ENCODE measurements around the gene STK25. TPM values are rescaled to one million over a fixed set of nuclear protein-coding genes. Genes with fewer than 3 reads are reported as not detected.

STK25 gene
- total and polyA plus RNA-seq, 2 of the 8 experiments (the other 6 are each of a cell fraction or from before 2014, with no cell fraction given) = 159 to 546 TPM

DNA sequence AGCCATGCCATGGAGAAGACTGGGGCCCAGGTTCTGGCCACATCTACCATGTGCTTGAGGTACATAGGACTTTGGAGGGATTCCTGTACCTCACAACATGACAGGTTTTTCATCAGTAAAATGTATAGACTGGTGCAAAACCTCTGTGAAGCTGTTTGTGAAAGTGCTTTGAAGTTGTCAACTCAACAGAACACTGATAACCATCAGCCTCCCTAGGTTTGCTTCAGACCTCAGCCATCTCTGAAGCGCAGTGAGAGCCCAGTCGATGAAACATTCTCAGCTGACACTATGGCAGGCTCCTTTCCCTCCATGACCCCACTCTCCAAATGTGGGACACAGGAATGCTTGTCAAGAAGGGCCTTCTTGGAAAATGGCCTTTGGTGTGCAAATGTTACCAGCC lies 38.6 kb downstream of the STK25 start:
- no peak for FAIRE-seq

More for the DNA sequence above, 38.6 kb downstream of the STK25 start:
- H2BK15ac ChIP-seq (ENCODE audit: low read length) = no peak overlapping the region
- H3K4me3 ChIP-seq (ENCODE audit: extremely low read depth in 1 of 4, insufficient read depth in 2 of 4, low read depth in 3 of 4, low read length in 4 of 4) = no peak overlapping the region
- no peaks in the 10 kb centered on the region for H3K23me2 ChIP-seq (ENCODE audit: low read depth, low read length)
- 96% methylated on average over 2 of the region's 2 CpGs; no CpG with 5 or more reads in 1 of the 2 experiments for WGBS, 2 experiments (ENCODE audit: extremely low coverage in 1 of 2, insufficient coverage in 1 of 2, insufficient read length in 1 of 2, insufficient replicate concordance in 2 of 2, low coverage in 1 of 2, low lambda C conversion rate in 2 of 2, missing lambda C conversion rate in 1 of 2)
- ChIA-PET POLR2A (ENCODE audit: partially characterized antibody) (no interaction called here), CTCF (ENCODE audit: partially characterized antibody) (no interaction called here)
- H3K27me3 ChIP-seq (replicated peaks in 1 of 4; ENCODE audit: control insufficient read depth in 3 of 4, extremely low read depth in 1 of 4, insufficient read depth in 3 of 4, low read length in 3 of 4) = no peaks in the 10 kb centered on the region
- no peak overlapping the region for H3K23ac ChIP-seq (ENCODE audit: insufficient read length)
- H2BK12ac ChIP-seq (ENCODE audit: low read depth, low read length) = no peak overlapping the region
- no peak overlapping the region for H3K9ac ChIP-seq (replicated peaks in 1 of 4; ENCODE audit: extremely low read depth in 1 of 4, low read depth in 3 of 4, low read length in 3 of 4)
- no peak overlapping the region for H3K4ac ChIP-seq (replicated peaks; ENCODE audit: insufficient read length, low read depth, low read length)
- no peak overlapping the region for H4K5ac ChIP-seq (ENCODE audit: insufficient read length, low read depth, low read length)
- no peaks in the 10 kb centered on the region for H3K79me1 ChIP-seq (ENCODE audit: low read depth, low read length)
- no peaks in the 10 kb centered on the region for H3K4me1 ChIP-seq (replicated peaks in 1 of 4; ENCODE audit: control insufficient read depth in 3 of 4, insufficient read depth in 4 of 4, low read length in 3 of 4)
- no peak overlapping the region for H4K91ac ChIP-seq (replicated peaks; ENCODE audit: insufficient read length, low read length)
- no peak overlapping the region for H3K27ac ChIP-seq (ENCODE audit: low read depth, low read length)
- no peak overlapping the region for H2AFZ ChIP-seq (ENCODE audit: low read length)
- DNase-seq (ENCODE audit: low read depth in 1 of 2, low spot score in 2 of 2) = no peak
- no peak overlapping the region for H3K14ac ChIP-seq (ENCODE audit: insufficient read length)
- TF ChIP-seq SIRT6 (IDR thresholded peaks at IDR 0.05; ENCODE audit: low read length) (no peak), SIX5 (IDR thresholded peaks at IDR 0.05; ENCODE audit: low read depth, low read length) (no peak), RAD21 (IDR thresholded peaks at IDR 0.05 in 1 of 2, conservative IDR thresholded peaks at IDR 0.05 in 1 of 2; ENCODE audit: low read depth in 2 of 2, low read length in 2 of 2) (no peak), ASH2L (IDR thresholded peaks at IDR 0.05; ENCODE audit: low read length) (no peak), ZNF274 (IDR thresholded peaks at IDR 0.05; ENCODE audit: borderline replicate concordance, extremely low read depth, low read length) (no peak), MAFK (IDR thresholded peaks at IDR 0.05; ENCODE audit: low read depth, low read length) (no peak), SRF (IDR thresholded peaks at IDR 0.05; ENCODE audit: low read depth, low read length) (no peak)
- TF ChIP-seq, protein P1, sequence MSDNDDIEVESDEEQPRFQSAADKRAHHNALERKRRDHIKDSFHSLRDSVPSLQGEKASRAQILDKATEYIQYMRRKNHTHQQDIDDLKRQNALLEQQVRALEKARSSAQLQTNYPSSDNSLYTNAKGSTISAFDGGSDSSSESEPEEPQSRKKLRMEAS (IDR thresholded peaks at IDR 0.05) = no peak
- H3K56ac ChIP-seq (replicated peaks; ENCODE audit: insufficient read length, low read depth, low read length) = no peak overlapping the region
- H3K18ac ChIP-seq (ENCODE audit: extremely low read depth, low read length) = no peak overlapping the region
- no peaks in the 10 kb centered on the region for H3K36me3 ChIP-seq (ENCODE audit: control insufficient read depth in 2 of 4, insufficient read depth in 4 of 4, low read length in 3 of 4)
- no peak overlapping the region for H2BK120ac ChIP-seq (replicated peaks; ENCODE audit: low read depth, low read length)
- no peak overlapping the region for H4K8ac ChIP-seq (ENCODE audit: extremely low read depth, insufficient read depth, low read length)
- no peak overlapping the region for H2BK5ac ChIP-seq (ENCODE audit: low read depth, low read length)
- H2AK5ac ChIP-seq (ENCODE audit: low read depth, low read length) = no peak overlapping the region
- no peaks in the 10 kb centered on the region for H4K20me1 ChIP-seq (replicated peaks in 1 of 2; ENCODE audit: control insufficient read depth in 1 of 2, insufficient read depth in 2 of 2, low read length in 2 of 2)
- H3K9me3 ChIP-seq (ENCODE audit: insufficient read depth in 2 of 2, low read depth in 1 of 2, low read length in 1 of 2) = no peaks in the 10 kb centered on the region; a peak in 1 of 4 replicates
- H2BK20ac ChIP-seq (ENCODE audit: low read length) = no peak overlapping the region
- no peak overlapping the region for H3K4me2 ChIP-seq (ENCODE audit: insufficient read depth in 1 of 2, low read depth in 2 of 2, low read length in 2 of 2)
- no peaks in the 10 kb centered on the region for H3K79me2 ChIP-seq (ENCODE audit: control insufficient read depth in 1 of 2, insufficient read depth in 2 of 2, low read length in 2 of 2)
